A172 (cell line): ENCODE measurements around the gene OR4D9. TPM values are rescaled to one million over a fixed set of nuclear protein-coding genes. Genes with fewer than 3 reads are reported as not detected.

Source experiments
- DNase-seq: peaks from one replicate; pipeline ENCODE4 v3.0.0-alpha.2; 2015; ENCODE audit warnings: low spot score
- total RNA-seq: library from RNA; depleted of rRNA; stranded (reverse); fragments of >200 nt; shearing (Covaris generic); gene quantifications from 2 replicates; pipeline ENCODE4 v1.2.3, GENCODE V29; 2014; rRNA removed

The OR4D9 gene
- total RNA-seq, 1 experiment from 2014 or later: not detected

- DNase-seq: peak; percentile 92
Observed at GRCh38 chr11:59550842-59551658, 39.7 kb downstream of the OR4D9 start.

GRCh38 chr11:59551659-59552521, 40.6 kb downstream of the OR4D9 start:
- peak; percentile 78 for DNase-seq

GRCh38 chr11:59552844-59553243, 41.5 kb downstream of the OR4D9 start:
- no peak for DNase-seq

- no peak for DNase-seq
Observed at GRCh38 chr11:59553323-59553722, 42.0 kb downstream of the OR4D9 start.

- no peak for DNase-seq
Observed at GRCh38 chr11:59555601-59556114, 44.3 kb downstream of the OR4D9 start.

GRCh38 chr11:59556115-59556916, 45.0 kb downstream of the OR4D9 start:
- peak; percentile 90 for DNase-seq

GRCh38 chr11:59556917-59557348, 45.6 kb downstream of the OR4D9 start:
- DNase-seq: no peak

GRCh38 chr11:59558270-59558643, 46.9 kb downstream of the OR4D9 start:
- no peak for DNase-seq

GRCh38 chr11:59559886-59560285, 48.5 kb downstream of the OR4D9 start:
- no peak for DNase-seq

- peak; percentile 83 for DNase-seq
Observed at GRCh38 chr11:59560290-59560701, 49.0 kb downstream of the OR4D9 start.

- DNase-seq: peak; percentile 76
Observed at GRCh38 chr11:59560702-59561473, 49.5 kb downstream of the OR4D9 start.

- no peak for DNase-seq
Observed at GRCh38 chr11:59562292-59562691, 51.0 kb downstream of the OR4D9 start.

Other genes starting within 250 kb of the OR4D9 start
- gene OR5AN1, start 152.6 kb upstream of the OR4D9 start, total RNA-seq: not detected in 2 replicates
- not detected in 2 replicates for gene OR5A2, start 85.1 kb upstream of the OR4D9 start, total RNA-seq
- not detected in 2 replicates for gene OR5A1, start 75.1 kb upstream of the OR4D9 start, total RNA-seq
- gene OR4D6, start 54.6 kb upstream of the OR4D9 start, total RNA-seq: not detected in 2 replicates
- gene OR4D10, start 38.2 kb upstream of the OR4D9 start, total RNA-seq: not detected in 2 replicates
- gene OR4D11, start 8.0 kb upstream of the OR4D9 start, total RNA-seq: not detected in 2 replicates
- gene OSBP, start 104.2 kb downstream of the OR4D9 start, total RNA-seq: 16.6 and 16.7 TPM in 2 replicates
- 19.9 and 20.3 TPM in 2 replicates for gene PATL1, start 157.5 kb downstream of the OR4D9 start, total RNA-seq
- gene OR10V1, start 202.3 kb downstream of the OR4D9 start, total RNA-seq: not detected in 2 replicates
- 53.2 and 70.0 TPM in 2 replicates for gene STX3, start 243.8 kb downstream of the OR4D9 start, total RNA-seq